Natural killer cell (primary cell): ENCODE measurements around the gene HIP1R. TPM values are rescaled to one million over a fixed set of nuclear protein-coding genes. Genes with fewer than 3 reads are reported as not detected.

Source experiments
- ATAC-seq, 3 donors: fragments of 150-1000 bp in 2 of 3; fragments of 200-7000 bp in 1 of 3; cut with Tn5 transposase; 1 replicate in 1 of 3; 2 replicates in 2 of 3; pipeline ENCODE4 v1.10.0; 2021; ENCODE audit warnings: mild to moderate bottlenecking in 2 of 3, moderate library complexity in 2 of 3
- DNase-seq, 2 donors: peaks; one replicate each; pipeline versions ENCODE4 v3.0.0 to v3.0.0-alpha.2; 2013 to 2021; ENCODE audit warnings: mixed read lengths in 1 of 2
- H3K27ac ChIP-seq: one replicate; pipeline ENCODE4 v1.5.1; 2013; ENCODE audit warnings: mild to moderate bottlenecking, low read length
- H3K27me3 ChIP-seq: one replicate; pipeline ENCODE4 v1.6.1; 2013; ENCODE audit warnings: low read length; ENCODE audit not compliant: control insufficient read depth, insufficient read depth
- H3K36me3 ChIP-seq: one replicate; pipeline ENCODE4 v1.6.1; 2013; ENCODE audit warnings: low read length; ENCODE audit not compliant: control insufficient read depth, insufficient read depth
- H3K4me1 ChIP-seq: one replicate; pipeline ENCODE4 v1.6.1; 2013; ENCODE audit warnings: low read length; ENCODE audit not compliant: control insufficient read depth, insufficient read depth
- H3K4me3 ChIP-seq: one replicate; pipeline ENCODE4 v1.5.1; 2013; ENCODE audit warnings: low read length
- H3K9me3 ChIP-seq: one replicate; pipeline ENCODE4 v1.6.1; 2013; ENCODE audit warnings: low read length; ENCODE audit not compliant: control insufficient read depth, insufficient read depth
- H3K27ac Mint-ChIP-seq, 2 donors: one replicate each; pipeline ENCODE4 v1.8.0; 2022; ENCODE audit warnings: mild to moderate bottlenecking in 2 of 2, mixed read lengths in 2 of 2, moderate library complexity in 1 of 2
- H3K27me3 Mint-ChIP-seq, 2 donors: one replicate each; pipeline ENCODE4 v1.8.0; 2022; ENCODE audit warnings: low read depth in 2 of 2, mixed read lengths in 2 of 2
- H3K36me3 Mint-ChIP-seq: one replicate; pipeline ENCODE4 v1.8.0; 2022; ENCODE audit warnings: mixed read lengths
- H3K4me1 Mint-ChIP-seq, 2 donors: one replicate each; pipeline ENCODE4 v1.8.0; 2022; ENCODE audit warnings: mixed read lengths in 2 of 2
- H3K4me3 Mint-ChIP-seq: one replicate; pipeline ENCODE4 v1.8.0; 2022; ENCODE audit warnings: mild to moderate bottlenecking, moderate library complexity, mixed read lengths
- H3K9me3 Mint-ChIP-seq, 2 donors: one replicate each; pipeline ENCODE4 v1.8.0; 2022; ENCODE audit warnings: mixed read lengths in 2 of 2
- CTCF ChIP-seq: fragments of 200-600 bp; IDR thresholded peaks from one replicate; pipeline ENCODE4 v1.8.0; 2022; ENCODE audit warnings: antibody characterized with exemption
- WGBS: methylation state at CpG from one replicate; pipeline ENCODE4 v1.1.7; 2013; ENCODE audit warnings: missing lambda C conversion rate; ENCODE audit not compliant: insufficient coverage; 5-methylcytosine and 5-hydroxymethylcytosine counted together
- intact Hi-C: fragments of 100-400 bp; cut with micrococcal nuclease; formaldehyde crosslinking; loops from one replicate; pipeline ENCODE4 v1.14.2; 2022
- total RNA-seq, 4 donors: library from RNA; stranded (reverse); fragments of 120-200 nt in 1 of 4; gene quantifications; one replicate each; pipeline versions ENCODE4 v1.2.3 to v1.2.4, GENCODE V29; 2013 to 2022

The HIP1R gene
- total RNA-seq, 3 donors from 2014 or later (not counting 1 experiment from before 2014, with no cell fraction given) = 78.6 to 93.1 (median 85.5) TPM

GRCh38 chr12:122852336-122853275 is 17.3 kb downstream of the HIP1R start:
- ATAC-seq (no peak), DNase-seq (no peak)
- peaks cover 20% of the 10 kb centered on the region for H3K36me3 ChIP-seq
- Mint-ChIP-seq H3K9me3 (no peaks in the 10 kb centered on the region), H3K36me3 (no peaks in the 10 kb centered on the region), H3K27ac (no peak overlapping the region), H3K4me3 (no peak overlapping the region), H3K27me3 (no peaks in the 10 kb centered on the region), H3K4me1 (no peaks in the 10 kb centered on the region)
- H3K4me3 ChIP-seq = no peak overlapping the region
- H3K27ac ChIP-seq = no peak overlapping the region
- no peaks in the 10 kb centered on the region for H3K4me1 ChIP-seq
- intact Hi-C loops = no loop called here
- 92% methylated on average over 16 of the region's 18 CpGs for whole genome bisulfite sequencing
- TF ChIP-seq CTCF = no peak
- no peaks in the 10 kb centered on the region for H3K27me3 ChIP-seq
- no peaks in the 10 kb centered on the region for H3K9me3 ChIP-seq

DNA sequence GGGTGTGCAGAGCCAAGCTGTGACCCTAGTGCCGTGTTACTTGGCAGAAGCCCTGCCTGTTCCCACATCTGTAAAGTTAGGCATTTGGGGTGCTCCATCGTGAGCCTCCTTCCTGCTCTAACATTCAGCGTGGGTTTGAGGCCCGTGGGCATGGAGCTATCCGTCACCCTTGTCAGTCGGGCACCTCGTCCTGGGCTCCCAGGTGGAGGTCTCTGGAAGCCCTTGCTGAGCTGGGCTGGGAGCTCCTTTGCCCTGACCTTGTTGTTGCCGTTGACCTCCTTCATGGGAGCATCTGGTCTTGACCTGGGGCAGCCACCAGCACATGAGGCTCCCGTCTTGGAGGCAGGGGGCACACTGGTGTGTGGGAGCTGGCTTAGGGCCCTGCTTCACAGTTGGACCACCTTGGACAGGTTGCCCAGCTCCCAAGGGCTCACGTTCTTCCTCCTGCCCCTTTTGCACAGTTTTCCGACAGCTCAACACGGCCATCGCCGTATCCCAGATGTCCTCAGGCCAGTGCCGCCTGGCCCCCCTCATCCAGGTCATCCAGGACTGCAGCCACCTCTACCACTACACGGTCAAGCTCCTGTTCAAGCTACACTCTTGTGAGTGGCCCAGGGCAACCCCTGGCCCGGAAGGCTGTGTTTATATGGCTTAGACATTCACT is 18.5 kb downstream of the HIP1R start:
- WGBS = 95% methylated on average over 17 of the region's 17 CpGs
- no peak for DNase-seq
- no peaks in the 10 kb centered on the region for H3K27me3 ChIP-seq
- H3K36me3 ChIP-seq = peaks cover 22% of the 10 kb centered on the region
- H3K4me1 Mint-ChIP-seq = no peaks in the 10 kb centered on the region
- no peaks in the 10 kb centered on the region for H3K36me3 Mint-ChIP-seq
- no peaks in the 10 kb centered on the region for H3K9me3 Mint-ChIP-seq
- H3K27ac ChIP-seq = no peak overlapping the region
- no peak for ATAC-seq
- H3K4me3 Mint-ChIP-seq = no peak overlapping the region
- H3K9me3 ChIP-seq = no peaks in the 10 kb centered on the region
- no peaks in the 10 kb centered on the region for H3K27me3 Mint-ChIP-seq
- H3K27ac Mint-ChIP-seq = no peak overlapping the region
- H3K4me1 ChIP-seq = no peaks in the 10 kb centered on the region
- intact Hi-C loops = no loop called here
- no peak overlapping the region for H3K4me3 ChIP-seq
- no peak for TF ChIP-seq CTCF

DNA sequence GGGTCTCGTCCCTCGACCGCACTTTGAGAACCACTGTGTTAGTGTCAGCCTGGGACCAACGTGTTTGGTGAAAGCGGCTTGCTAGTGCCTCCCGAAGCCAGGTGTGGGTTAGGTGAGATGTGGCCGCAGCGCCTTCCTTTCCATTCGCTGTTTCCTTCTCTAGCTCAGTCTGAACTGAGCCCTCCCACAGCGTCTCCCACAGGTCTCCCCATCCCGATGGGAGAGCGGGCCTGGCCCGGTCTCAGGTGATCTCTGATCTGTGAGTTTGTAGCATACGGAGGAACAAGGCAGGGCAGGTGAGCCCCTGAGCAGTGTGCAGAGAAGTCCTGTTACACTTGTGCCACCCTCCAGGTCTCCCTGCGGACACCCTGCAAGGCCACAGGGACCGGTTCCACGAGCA is 19.3 kb downstream of the HIP1R start:
- DNase-seq = no peak
- TF ChIP-seq CTCF = no peak

More for the DNA sequence above, 19.3 kb downstream of the HIP1R start:
- Histone ChIP-seq H3K4me3 (no peak overlapping the region), H3K4me1 (no peaks in the 10 kb centered on the region), H3K27me3 (no peaks in the 10 kb centered on the region), H3K27ac (no peak overlapping the region), H3K9me3 (no peaks in the 10 kb centered on the region), H3K36me3 (peaks cover 22% of the 10 kb centered on the region)
- H3K4me3 Mint-ChIP-seq = no peak overlapping the region
- WGBS = 97% methylated on average over 17 of the region's 17 CpGs
- H3K4me1 Mint-ChIP-seq = no peaks in the 10 kb centered on the region
- no peaks in the 10 kb centered on the region for H3K9me3 Mint-ChIP-seq
- H3K27ac Mint-ChIP-seq = no peak overlapping the region
- no peaks in the 10 kb centered on the region for H3K27me3 Mint-ChIP-seq
- intact Hi-C loops = no loop called here
- no peak for ATAC-seq
- H3K36me3 Mint-ChIP-seq = no peaks in the 10 kb centered on the region
